GM13976 (cell line): ENCODE measurements around the gene RIMS3.

ENCODE experiments used
- DNase-seq: peaks from one replicate; pipeline ENCODE4 v3.0.0; 2012; ENCODE audit warnings: low spot score
- CTCF ChIP-seq: IDR thresholded peaks from 2 replicates; pipeline ENCODE4 v1.5.1; 2012; ENCODE audit warnings: borderline replicate concordance, mild to moderate bottlenecking; ENCODE audit not compliant: insufficient read depth; ENCODE audit errors: extremely low read depth, missing control alignments, control extremely low read depth
- in situ Hi-C: fragments of 300-500 bp; cut with MboI; formaldehyde crosslinking; loops from one replicate; pipeline ENCODE4 v1.12.0; 2022; ENCODE audit warnings: low sequenced_read_pairs, mixed read lengths, inconsistent platforms; ENCODE audit not compliant: unreplicated experiment

Gene RIMS3

DNA sequence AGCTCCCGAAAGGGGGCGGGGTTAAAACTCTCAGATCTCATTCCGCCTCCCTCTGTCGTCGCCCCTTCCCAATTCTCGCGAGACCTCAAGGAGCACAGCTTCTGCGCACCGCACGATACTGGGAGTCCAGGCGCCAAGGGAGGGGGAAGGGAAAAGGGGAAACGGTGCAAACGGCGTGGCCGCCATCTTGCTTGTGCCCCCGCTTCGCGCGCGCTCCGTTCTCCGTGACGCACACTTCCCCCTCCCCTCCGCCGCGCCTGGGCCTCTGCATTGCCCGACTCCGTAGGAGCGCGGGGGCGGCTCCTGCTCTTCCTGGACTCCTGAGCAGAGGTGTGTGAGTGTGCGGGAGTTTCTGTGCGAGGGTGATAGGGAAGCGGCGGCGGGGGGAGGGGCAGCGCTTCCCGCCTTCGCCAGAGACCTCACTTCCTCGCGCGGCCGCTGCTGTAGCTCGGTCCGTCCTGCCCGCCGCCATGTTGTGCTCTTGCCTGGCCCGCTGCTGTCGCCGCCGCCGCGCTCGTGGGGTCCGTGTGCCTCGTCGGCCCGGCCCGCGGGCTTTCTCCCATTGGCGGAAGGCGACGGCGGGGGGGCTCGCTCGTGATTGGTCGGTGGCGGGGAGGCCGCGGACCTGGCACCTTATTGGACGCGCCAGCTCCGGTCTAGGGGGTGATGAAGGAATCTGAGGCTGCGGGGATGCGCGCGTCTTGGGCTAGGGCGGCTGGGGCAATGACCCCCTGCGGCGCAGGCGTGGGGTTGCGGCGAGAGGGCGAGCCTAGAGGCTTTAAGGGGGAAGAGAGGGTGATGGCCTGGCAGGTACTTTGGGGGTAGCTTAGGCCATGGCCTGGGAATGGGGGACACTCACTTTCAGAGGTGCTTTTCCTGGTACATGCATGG is 26.3 kb upstream of the RIMS3 start, which contains the start of gene NFYC:
Gene NFYC, plus strand, starts transcription at position 167 of the 891 bp plus-strand sequence. CDS start 47,140 bp downstream, outside the sequence.
- DNase-seq = peak; percentile 94
- in situ Hi-C loops = no loop called here
- TF ChIP-seq CTCF = no peak

DNA sequence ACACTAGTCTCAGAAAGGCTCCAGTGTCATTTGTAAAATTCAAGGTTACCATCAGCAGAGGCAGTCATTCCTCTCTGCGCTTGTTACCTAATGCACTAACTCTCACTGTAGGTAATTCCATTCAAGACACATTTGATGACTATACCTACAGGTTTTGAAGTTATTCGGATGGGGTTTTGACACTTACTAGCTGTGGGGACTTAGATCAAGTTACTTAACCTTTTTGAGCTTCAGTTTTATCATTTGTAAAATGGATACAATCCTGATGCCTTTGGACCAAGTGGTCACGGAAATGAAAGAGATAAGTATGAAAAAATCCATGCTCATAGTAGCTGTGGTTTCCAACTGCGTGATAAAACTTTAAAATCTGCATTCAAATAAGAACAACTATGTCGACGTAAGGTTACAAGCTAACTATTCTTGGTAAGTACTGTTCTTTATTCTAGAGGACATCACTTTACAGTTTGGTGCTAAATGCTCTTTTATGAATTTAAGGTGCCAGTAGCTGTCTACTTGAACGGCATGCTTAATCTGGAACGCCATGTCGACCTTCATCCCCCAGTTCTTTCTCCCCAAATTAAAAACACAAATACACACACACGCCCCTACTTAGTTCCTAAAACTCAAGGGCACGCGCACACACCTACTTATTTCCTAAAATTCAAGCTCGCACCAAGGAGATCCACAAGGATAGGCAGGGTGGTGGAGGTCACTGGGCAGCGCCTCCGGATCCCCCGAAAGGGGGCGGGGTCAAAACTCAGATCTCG is 25.5 kb upstream of the RIMS3 start:
- no peak for TF ChIP-seq CTCF
- in situ Hi-C loops = no loop called here
- no peak for DNase-seq

DNA sequence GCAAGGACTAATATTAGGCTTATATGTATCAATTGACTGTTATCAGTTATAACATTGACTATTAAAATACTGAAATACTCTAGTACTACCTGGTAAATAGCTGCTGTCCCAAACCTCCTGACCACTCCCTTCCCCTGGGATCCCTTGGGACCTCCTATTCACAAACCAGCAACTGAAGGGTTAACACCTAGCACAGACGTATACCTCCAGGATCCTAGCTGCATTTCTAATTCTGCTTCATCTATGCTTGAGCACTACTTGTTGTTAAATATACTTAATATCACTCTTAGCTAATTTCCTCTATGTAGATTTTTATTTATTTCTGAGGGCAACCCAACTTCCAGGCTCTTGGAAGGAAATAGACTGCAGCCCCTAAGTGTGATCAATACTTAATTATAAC is 24.3 kb upstream of the RIMS3 start:
- no peak for TF ChIP-seq CTCF
- in situ Hi-C loops = no loop called here

DNA sequence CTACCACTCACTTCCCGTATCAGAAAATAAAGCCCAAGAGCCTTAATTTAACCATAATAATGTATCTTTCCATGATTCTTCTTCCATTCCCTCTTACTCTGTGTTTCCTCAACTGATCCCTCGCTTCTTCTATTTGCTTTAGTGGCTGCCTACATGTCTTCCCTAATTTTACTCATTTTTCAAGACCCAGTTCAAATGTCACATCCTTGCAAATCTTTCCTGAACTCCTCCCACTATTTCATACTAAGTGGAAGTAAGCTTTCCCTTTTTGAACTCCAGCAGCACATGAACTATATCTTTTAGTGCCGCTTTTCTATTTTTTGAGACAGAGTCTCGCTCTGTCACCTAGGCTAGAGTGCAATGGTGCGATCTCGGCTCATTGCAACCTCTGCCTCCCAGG is 22.2 kb upstream of the RIMS3 start:
- TF ChIP-seq CTCF = no peak
- no peak for DNase-seq
- in situ Hi-C loops = no loop called here

More for the DNA sequence above, 24.3 kb upstream of the RIMS3 start:
- DNase-seq = no peak

- in situ Hi-C loops = no loop called here
- TF ChIP-seq CTCF = no peak
- no peak for DNase-seq
Measured at GRCh38 chr1:40687059-40687458, 21.6 kb upstream of the RIMS3 start.

DNA sequence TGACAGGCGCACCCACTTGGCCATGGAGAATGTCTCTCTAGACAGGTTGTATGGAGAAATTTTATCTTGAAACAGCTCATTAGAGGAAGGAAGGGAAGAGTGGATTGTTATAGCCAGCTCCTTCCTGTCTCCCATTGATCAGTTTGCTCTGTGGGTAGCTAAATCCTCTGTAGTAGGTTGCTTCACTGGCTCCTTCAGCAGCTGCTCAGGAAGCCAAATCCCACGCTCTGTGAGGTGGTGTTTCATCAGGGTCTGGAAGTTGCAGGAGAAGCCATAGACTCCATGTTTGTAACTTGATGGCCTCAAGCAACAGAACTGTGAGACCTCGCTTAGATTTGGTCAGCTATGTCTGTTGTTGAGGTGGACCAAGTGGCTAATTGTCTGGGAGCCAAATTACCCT is 19.2 kb upstream of the RIMS3 start:
- no peak for DNase-seq
- in situ Hi-C loops = no loop called here
- TF ChIP-seq CTCF = no peak
